HG03139 (cell line): ENCODE data around the gene PLPPR5.
A peak's percentile ranks its signal among the peaks of the same experiment; 100 is the strongest.
"Not testable (repeated sequence)": the region's sequence is repeated elsewhere in the genome, so short reads cannot be mapped to it uniquely, and the experiment has no call there.

ENCODE experiments used
- ATAC-seq: cut with Tn5 transposase; IDR thresholded peaks from one replicate; pipeline ENCODE4 v1.9.1; 2021; ENCODE audit not compliant: unreplicated experiment

PLPPR5 gene, protein sequence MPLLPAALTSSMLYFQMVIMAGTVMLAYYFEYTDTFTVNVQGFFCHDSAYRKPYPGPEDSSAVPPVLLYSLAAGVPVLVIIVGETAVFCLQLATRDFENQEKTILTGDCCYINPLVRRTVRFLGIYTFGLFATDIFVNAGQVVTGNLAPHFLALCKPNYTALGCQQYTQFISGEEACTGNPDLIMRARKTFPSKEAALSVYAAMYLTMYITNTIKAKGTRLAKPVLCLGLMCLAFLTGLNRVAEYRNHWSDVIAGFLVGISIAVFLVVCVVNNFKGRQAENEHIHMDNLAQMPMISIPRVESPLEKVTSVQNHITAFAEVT

DNA sequence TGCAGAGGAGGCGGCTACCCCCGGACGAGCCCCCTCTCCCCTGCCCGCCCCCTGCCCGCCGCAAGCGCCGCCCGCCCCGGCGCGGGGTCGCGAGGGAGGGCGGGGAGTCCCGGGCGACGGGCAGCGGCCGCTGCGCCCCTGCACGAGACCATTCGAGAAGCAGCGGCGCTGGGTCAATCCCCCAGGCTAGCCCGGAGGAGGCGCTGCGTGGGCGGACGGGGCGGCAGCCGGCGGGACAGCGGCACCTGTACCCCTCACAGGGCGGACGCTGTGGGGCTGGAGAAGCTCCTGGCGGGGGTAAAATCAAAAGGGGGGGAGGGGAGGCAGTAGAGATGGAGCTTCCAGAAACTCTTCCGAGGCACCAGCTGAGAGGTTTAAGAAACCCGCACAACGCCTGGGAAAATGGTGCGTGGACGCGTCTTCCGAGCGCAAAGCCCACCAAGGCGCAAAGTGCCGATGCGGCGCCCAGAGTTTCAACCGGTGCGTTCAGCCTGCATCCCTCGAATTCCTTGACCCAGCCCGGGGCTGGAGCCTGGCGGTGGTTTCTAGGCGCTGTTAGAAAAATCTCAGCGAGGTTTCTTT, at the start of gene PLPPR5:
Gene PLPPR5 (minus strand): TSS at position 1 of the 582 bp plus-strand sequence. CDS start 190 bp downstream, outside the sequence.
- ATAC-seq, result no peak

DNA sequence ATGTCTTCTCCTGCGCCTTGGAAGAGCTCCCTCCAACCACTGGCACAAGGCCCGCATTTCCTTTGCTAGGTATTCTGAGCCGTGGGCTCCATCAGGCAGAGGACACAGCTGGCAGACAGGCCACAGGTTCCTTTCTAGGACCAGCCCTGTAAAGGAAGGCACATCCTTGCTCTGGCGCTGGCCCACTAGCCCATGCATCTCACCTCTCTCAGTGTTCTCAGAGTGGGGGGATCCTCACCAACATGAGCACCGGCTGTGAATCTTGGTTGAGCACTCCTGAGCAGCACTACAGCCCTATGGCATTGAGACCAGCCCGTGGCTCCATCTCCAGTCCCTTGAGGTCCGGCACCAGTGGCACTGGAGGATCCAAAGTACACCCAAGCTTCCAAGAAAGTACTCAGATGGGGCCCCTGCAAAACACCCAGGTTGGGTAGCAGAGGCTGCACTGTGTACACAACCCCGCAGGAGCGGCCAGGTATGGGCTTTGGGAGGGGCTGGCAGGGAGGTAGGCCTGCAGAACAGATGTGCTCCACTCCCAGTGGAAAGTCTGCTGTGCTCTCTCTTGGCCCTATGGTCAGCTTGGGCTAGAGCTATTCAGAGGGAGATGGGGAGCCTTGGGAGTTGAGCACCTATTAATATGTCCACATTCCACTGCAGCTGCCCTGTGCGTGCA, 47.1 kb upstream of the PLPPR5 start:
- no peak for ATAC-seq

DNA sequence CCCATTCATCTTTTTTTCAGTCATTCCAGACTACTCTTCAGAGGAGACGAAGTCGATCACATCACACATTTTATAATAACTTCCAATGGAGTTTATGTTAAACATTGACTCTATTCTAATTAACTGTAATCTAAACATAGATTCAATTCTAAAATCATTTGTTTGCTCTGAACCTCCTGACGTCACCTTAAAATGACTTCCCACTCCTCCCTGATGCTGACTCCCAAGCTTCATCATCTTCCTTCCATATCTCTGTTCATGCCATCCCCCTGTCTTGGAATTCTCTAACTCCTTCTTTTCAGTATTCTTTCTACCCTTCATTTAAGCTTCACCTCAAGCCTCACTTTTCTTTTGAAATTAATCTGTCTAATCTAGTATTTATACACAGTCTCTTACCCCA, 45.1 kb upstream of the PLPPR5 start:
- ATAC-seq, result no peak

DNA sequence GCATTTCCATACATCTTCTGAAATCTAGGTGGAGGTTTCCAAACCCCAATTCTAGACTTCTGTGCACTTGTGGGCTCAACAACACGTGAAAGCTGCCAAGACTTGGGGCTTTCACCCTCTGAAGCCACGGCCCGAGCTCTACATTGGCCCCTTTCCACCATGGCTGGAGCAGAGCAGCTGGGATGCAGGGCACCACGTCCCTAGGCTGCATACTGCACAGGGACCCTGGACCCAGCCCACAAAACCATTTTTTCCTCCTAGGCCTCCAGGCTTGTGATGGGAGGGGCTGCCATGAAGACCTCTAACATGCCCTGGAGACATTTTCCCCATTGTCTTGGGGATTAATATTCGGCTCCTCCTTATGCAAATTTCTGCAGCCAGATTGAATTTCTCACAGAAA, 32.1 kb upstream of the PLPPR5 start:
- not testable (repeated sequence) for ATAC-seq

DNA sequence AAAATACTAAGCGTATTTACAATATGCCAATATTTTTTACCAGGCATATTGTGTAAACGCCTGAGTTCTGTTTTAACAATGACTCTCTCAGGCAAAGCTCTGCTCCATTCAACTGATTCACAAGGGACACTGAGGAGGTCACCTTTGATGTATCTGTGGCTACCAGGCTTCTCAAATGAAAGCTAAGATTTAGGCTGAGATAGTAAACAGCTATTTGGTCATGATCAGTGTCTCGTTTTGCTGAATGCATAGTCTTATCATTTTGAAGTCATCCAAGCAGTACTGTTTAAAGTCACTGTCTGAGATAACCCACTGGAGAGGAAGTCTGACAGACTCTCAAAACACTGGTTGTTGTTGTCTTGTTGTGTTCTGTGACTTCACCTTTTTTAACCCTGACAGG, 13.7 kb upstream of the PLPPR5 start:
- no peak for ATAC-seq

DNA sequence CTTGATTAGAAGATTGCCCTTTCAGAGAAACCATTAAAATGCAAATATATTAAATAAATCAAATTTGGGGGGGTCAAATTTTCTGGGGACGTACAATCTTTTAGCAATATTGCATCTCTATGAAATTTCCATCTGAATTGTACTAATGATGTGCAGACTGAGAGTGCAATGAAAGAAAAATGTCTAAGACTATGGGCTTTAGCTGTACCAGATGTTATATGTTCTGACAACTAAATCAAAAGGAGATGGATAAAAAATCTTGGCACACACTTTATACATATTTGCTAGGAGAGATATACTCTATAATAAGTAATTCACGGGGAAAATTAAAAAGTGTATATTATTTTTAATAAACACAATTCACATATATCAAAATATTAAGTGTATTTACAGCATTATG, 13.0 kb upstream of the PLPPR5 start:
- ATAC-seq, result no peak

DNA sequence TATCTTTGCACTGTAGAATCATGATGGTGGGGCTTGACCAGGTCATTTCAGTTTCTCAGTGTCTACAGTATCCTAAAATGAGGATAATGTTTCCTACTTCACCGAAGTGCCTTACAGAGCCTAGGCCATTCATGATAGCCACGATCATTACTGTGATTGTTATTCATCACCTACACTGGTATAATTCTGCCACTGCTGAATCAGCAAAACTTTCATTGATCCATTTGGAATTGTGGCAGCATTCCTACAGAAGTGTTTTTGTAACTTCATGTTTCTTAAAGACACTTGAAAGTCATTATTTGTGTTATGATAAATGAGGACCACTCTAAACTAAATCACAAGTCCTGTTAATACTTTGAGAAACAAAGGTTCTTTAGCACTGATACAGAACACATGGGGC, 6.0 kb upstream of the PLPPR5 start:
- ATAC-seq, result no peak

DNA sequence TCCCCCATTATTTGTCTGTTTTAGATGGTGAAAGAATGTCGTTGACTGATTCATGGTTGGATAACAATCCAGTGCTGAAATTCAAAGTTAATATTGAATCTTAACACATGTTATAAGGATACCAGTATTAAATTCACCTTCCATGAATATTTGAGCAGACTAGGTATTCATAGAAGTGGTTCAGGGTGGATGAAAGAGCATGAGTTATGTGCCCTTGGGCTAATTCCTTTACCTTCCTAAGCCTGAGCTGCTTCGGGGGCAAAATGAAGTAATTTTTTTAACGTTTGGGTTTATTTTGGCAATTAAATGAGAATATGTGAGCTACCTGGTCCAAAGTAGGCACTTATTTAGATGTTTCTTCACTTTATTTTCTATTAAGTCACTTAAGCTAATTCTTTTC, 2.7 kb upstream of the PLPPR5 start:
- no peak for ATAC-seq

DNA sequence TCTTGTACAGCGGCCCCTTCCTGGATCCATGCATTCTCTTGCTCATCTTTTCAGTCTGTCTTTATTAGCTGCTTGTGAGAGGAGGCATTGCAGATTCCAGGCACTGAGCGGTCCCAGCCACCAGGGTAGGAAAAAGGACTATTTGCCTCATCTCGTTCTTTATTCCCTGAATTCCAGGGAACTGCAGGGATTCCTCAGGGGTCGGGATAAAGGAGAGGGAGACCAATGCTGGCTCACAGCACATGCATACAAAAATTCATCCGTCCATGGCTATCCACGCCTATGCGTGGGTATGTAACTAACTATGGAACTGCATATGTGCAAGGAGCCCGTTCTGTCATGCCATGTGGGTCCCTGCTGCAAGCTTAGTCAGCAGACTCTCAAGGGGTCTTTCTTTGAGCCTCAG, 879 bp upstream of the PLPPR5 start:
- ATAC-seq, result no peak

DNA sequence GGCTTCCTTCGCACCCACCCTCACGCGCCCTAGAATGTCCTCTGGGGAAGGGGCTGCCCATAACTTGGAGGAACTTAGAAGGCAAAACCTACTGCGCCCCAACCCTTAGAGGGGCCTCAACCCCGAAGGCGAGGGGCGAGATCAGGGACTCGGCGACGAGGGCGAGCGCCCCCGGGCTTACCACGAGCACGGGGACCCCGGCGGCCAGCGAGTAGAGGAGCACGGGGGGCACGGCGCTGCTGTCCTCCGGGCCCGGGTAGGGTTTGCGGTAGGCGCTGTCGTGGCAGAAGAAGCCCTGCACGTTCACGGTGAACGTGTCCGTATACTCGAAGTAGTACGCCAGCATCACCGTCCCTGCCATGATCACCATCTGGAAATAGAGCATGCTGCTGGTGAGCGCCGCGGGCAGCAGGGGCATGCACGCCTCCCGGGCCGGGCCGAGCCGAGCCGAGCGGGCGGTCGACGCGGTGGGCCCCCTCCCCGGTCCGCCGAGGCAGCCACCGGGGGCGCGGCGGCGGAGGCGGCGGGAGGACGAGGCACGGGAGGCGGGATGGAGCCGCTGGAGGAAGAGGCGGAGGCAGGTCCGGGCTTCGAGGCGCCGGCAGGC, 304 bp downstream of the PLPPR5 start:
- ATAC-seq, result no peak

DNA sequence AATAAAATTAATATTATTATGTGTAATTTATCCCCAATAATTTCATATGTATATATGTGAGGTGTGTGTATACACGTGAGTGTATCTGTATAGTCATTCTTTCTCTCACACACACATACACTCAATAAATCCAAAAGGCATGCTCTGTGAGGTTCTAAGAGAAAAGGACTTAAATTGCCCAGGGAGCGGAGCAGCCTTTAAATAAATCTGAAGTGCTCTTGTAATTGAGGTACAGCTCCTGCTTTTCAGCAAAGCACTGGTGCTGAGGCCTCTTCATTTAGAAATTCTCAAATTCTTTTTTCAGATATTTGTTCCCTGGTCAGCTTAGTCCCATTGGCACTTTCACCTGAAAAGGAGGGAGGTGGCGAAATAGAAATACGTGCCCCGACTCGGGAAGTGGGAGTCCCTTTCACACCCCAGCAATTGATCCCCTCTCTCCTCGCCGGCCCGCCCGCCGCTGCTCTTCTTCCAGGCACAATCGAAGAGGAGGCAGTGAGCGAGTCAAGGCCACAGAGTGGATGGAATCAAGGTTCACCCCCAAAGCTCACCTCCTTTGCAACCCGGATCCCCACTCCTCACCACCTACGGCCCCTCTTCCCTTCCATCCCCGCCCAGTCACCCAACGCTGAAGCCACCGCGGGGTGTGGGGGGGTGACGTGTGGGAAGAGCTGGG, 944 bp downstream of the PLPPR5 start:
- ATAC-seq, result no peak

DNA sequence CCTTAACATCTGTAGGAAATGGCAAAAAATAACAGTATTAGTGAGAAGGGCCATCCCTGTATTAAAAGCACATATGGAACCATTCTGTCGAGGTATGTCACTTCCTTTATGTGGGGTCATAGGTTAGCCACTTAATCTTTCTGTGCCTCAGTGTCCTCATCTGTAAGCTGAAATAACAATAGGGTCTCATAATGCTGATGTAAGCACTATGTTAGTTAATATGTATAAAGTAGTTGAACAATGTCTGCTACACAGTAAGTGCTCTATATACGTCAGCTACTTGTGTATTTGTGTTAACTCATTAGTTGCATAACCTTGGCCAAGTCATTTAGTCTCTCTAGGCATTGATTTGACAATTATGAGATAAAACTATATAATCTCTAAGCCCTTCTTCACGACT, 11.8 kb downstream of the PLPPR5 start:
- ATAC-seq, result no peak

DNA sequence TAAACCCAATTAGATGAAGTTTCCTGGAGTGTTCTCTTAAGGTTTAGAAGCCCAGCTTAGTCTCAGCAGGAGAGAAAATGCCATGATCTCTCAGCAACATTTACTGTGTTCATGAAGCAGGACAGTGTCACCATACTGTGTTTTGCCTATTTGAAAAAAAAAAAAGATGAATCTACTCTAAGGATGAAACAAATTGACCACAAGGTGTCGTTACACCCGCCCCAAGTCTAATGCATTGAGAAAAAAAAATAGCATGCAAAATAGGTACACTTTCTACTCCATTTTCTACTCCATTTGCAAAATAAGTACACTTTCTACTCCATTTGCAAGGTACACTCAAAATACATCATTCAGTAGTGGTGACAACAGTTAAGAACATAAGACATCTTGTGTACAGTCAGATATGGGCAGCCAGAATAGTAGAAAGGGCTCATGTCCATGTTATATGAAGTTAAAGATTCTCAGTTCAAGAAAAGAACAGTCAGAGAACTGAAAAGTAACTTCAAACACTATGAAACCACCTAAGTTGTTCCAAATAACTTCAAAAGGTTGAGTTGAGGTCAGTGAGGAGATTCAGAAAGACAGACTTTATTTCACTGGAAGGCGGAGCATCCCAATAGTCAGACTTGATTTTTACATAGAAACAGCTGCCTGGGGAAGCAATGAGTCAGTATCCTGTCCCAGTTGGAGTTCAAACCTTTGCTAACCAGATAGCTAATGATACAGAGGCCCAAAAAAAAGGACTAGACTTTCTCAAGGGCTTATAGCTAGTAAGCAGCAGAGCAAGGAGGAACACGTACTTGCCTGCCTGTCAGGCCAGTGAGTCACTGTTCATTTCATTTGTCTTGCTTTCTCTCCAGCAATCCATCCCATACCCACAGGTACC, 13.3 kb downstream of the PLPPR5 start:
- no peak for ATAC-seq

DNA sequence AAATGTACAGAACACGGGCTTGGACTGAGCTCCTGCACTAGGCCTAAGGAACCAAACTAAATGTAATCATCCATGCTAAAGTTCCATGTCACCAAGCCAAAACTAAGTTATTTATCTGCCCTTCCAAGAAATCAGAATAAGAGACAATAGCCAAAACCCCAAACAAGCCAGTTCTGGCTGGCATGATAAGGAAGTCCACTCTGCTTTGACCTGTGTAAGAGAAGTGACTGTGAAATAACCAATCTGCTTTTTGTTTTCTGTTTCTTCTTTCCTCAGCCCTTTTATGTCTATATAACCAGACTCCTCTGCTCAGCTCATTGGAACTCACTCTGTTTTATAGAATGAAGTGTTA, 15.1 kb downstream of the PLPPR5 start:
- no peak for ATAC-seq

DNA sequence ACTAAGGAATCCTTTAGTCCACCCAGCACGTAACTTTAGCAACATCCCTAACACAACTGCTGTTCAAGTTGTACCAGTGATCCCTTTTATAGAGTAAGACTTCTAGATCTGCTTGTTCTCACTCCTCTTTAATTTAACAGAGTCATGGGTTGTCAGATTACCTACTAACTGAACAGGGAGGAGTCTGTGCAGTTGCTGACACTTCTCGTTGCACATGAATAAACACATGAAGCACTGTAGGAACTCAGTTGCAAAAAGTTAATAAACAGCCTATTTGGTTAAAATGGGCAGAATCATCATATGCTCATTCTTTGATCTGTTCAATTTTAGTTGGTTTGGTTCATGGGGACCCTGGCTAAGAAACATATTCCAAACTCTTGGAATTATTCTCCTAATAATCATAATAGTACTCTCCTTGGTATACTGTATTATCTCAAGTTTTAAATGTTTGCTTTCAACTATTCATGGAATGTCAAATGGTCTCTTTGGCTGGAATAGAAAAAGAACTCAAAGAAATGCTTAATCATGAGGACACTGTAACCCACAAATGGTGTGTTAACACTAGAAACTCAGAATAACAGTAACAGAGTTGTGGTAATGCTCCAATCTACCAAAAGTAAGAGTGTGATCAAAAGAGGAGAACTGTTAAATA, 15.6 kb downstream of the PLPPR5 start:
- peak; percentile 78 for ATAC-seq

DNA sequence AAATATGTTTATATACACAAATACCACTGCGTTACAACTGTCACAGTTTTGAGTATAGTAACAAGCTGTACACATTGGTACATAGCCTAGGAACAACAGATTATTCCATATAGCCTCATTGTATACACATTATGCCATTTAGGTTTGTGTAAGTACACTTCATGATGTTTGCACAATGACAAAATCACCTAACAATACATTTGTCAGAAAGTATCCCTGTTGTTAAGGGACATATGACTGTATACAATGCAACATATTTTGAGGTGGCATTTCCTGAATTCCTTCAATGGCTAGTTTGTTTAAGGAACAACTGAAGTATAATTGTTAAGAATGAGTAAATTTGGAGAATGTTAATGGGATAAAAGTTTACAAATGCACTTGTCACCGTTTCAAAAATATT, 19.0 kb downstream of the PLPPR5 start:
- ATAC-seq, result no peak

DNA sequence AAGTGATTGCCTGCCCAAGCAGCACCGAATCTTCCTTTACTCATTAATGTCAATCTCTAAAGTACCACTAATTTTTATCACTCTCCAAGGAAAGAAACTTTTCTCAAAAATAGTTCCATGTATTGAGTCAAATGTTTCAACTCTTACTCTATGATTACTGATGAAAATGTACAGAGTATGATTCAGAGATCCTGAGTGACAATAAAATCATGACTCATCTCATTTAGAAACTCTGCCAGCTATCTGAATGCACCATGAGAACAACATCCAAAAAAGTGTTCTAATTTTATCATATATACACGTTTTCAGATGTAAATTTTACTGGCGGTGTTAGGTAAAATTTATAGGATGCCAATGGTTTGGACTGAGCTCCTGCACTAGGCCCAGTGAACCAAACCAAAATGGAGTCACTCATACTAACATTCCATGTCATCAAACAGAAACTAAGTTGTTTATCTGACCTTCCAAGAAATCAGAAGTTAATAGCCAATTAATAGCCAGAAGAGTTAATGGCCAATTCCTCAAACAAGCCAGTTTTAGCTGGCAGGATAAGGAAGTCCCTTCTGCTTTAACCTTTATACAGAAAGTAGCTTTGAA, 22.6 kb downstream of the PLPPR5 start:
- ATAC-seq, result no peak

DNA sequence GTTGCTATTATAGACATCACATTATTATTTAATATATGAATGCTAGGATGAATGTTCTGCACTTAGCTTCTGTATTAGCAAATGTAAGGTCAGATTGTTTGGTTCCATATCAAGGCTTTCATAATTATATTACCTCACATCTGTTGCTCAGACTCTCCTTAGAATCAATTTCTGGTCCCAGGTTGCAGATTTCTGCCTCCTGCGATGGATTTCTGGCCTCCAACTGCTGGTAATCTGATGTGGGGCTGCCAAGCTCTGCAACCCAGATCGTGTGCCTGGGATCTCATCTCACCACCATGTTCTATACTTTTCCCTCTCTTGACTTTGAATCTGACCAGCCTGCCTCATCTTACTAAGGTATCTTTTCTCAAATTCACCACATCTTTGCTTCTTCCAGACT, 25.2 kb downstream of the PLPPR5 start:
- ATAC-seq, result no peak

DNA sequence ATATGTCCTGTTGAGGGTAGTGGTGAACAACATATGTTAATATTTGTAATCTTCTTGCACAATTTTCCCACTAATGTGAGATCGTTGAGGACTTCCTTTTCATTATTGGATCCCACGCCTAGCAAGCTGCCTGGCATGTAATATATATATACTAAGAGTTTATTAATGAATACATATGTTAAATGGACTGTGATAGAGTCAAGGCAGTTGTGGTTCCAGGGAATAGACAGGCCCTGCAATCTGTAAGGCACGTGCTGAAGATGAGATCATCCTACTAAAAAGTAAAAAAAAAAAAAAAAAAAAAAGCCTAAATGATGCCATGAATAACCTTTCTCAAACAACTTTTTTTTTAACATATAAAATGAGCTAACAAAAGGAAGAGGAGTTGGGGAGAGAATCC, 28.9 kb downstream of the PLPPR5 start:
- ATAC-seq, result no peak

DNA sequence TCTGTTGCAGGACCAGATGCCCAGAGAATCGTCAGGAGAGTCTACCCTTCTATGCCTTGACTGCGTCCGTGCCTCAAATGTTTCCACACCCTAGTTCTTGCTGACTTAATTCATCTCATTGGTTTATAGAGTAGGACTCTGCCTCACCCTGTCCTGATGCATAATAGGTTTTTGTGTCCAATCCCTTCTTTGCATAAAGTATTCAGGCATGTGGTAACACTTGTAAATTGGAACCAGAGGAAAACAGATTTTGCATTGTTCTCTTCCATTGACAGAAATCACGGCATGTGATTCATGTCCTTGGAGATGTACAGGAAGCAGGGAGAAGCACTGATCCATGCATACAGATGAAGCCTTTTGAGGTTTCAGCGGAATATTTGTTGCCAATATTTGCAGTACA, 29.5 kb downstream of the PLPPR5 start:
- ATAC-seq, result no peak
